A549 (cell line): ENCODE measurements around the gene NAA15. TPM values are rescaled to one million over a fixed set of nuclear protein-coding genes. Genes with fewer than 3 reads are reported as not detected.
"Not testable (repeated sequence)": the region's sequence is repeated elsewhere in the genome, so short reads cannot be mapped to it uniquely, and the experiment has no call there.

Experiments
- ATAC-seq, 2 experiments: fragments of 200-7000 bp in 1 of 2; fragments of >200 bp in 1 of 2; cut with Nextera tagmentation in 1 of 2; cut with Tn5 transposase in 1 of 2; 3 replicates each; pipeline versions ENCODE4 v1.8.0 to v1.9.1; 2018 to 2020; ENCODE audit warnings: mild to moderate bottlenecking in 1 of 2, moderate library complexity in 1 of 2
- CTCF ChIA-PET: fragments of 300-600 bp; sonication (Branson Sonifier 250); formaldehyde crosslinking; extraction: SDS; loops from one replicate; lab custom pipeline; 2021; ENCODE audit warnings: antibody characterized with exemption, inconsistent platforms; lab: Yijun Ruan, JAX
- POLR2A ChIA-PET: fragments of 350-600 bp; formaldehyde crosslinking; extraction: SDS; loops from one replicate; lab custom pipeline; 2021; ENCODE audit warnings: antibody characterized with exemption, inconsistent platforms; lab: Yijun Ruan, JAX
- DNase-seq, 2 experiments: peaks; one replicate each; pipeline versions ENCODE4 v3.0.0 to v3.0.0-alpha.2; 2011 to 2016; ENCODE audit warnings: low read depth in 1 of 2, low spot score in 1 of 2
- FAIRE-seq: peaks from 2 replicates; lab custom pipeline; 2011; peaks lifted over from hg19 to GRCh38; lab: Jason Lieb, UNC
- H3K27ac ChIP-seq, 2 experiments: fragments of >200 bp; sonication (Bioruptor Twin); formaldehyde crosslinking; 3 replicates each; pipeline ENCODE4 v1.5.1; 2016 to 2017
- H3K4me1 ChIP-seq: fragments of >200 bp; sonication (Bioruptor Twin); formaldehyde crosslinking; 3 replicates; pipeline ENCODE4 v1.6.1; 2016
- H3K4me2 ChIP-seq: fragments of >200 bp; sonication (Bioruptor Twin); formaldehyde crosslinking; 3 replicates; pipeline ENCODE4 v1.6.1; 2016
- H3K4me3 ChIP-seq: fragments of >200 bp; sonication (Bioruptor Twin); formaldehyde crosslinking; 3 replicates; pipeline ENCODE4 v1.5.1; 2016
- H3K9me3 ChIP-seq: fragments of >200 bp; sonication (Bioruptor Twin); formaldehyde crosslinking; 3 replicates; pipeline ENCODE4 v1.6.1; 2016
- CBX8 ChIP-seq: fragments of 200-600 bp; sonication (generic); IDR thresholded peaks from 2 replicates; pipeline ENCODE4 v1.6.1; 2016
- CEBPB ChIP-seq, 2 experiments: fragments of >200 bp in 1 of 2; sonication (Bioruptor Twin) in 1 of 2; formaldehyde crosslinking in 1 of 2; IDR thresholded peaks; 2 replicates each; pipeline ENCODE4 v1.6.1; 2012 to 2016
- CHD4 ChIP-seq: fragments of 200-600 bp; sonication (generic); IDR thresholded peaks from 2 replicates; pipeline ENCODE4 v1.6.1; 2016; ENCODE audit warnings: antibody characterized with exemption, mild to moderate bottlenecking, borderline replicate concordance
- EP300 ChIP-seq, 2 experiments: fragments of >200 bp; sonication (Bioruptor Twin); formaldehyde crosslinking; IDR thresholded peaks; 2 replicates in 1 of 2; 3 replicates in 1 of 2; pipeline ENCODE4 v1.6.1; 2016 to 2017
- FOSL2 ChIP-seq, 2 experiments: fragments of 450-650 bp in 1 of 2; fragments of >200 bp in 1 of 2; sonication (Bioruptor Twin) in 1 of 2; formaldehyde crosslinking; IDR thresholded peaks; 2 replicates each; pipeline versions ENCODE4 v1.5.0 to v1.6.1; 2016 to 2020; ENCODE audit warnings: mild to moderate bottlenecking in 1 of 2, moderate library complexity in 1 of 2
- FOXS1 ChIP-seq: fragments of 250-450 bp; sonication (Bioruptor Pico); IDR thresholded peaks from 2 replicates; pipeline ENCODE4 v1.5.0; 2020; ENCODE audit warnings: mild to moderate bottlenecking, moderate library complexity
- HEYL ChIP-seq: fragments of 250-450 bp; sonication (Bioruptor Pico); IDR thresholded peaks from 2 replicates; pipeline ENCODE4 v1.8.0; 2021; ENCODE audit warnings: mild to moderate bottlenecking, moderate library complexity
- KDM1A ChIP-seq: fragments of 200-600 bp; sonication (generic); IDR thresholded peaks from 2 replicates; pipeline ENCODE4 v1.6.1; 2016; ENCODE audit warnings: low read depth, mild to moderate bottlenecking
- KDM5A ChIP-seq: fragments of 200-600 bp; sonication (generic); IDR thresholded peaks from 2 replicates; pipeline ENCODE4 v1.6.1; 2016; ENCODE audit warnings: antibody characterized with exemption, mild to moderate bottlenecking
- NFE2L2 ChIP-seq: fragments of 150-350 bp; conservative IDR thresholded peaks from 2 replicates; pipeline ENCODE4 v1.6.1; 2014; ENCODE audit warnings: low read length
- RAD21 ChIP-seq, 2 experiments: fragments of >200 bp in 1 of 2; sonication (Bioruptor Twin) in 1 of 2; formaldehyde crosslinking in 1 of 2; IDR thresholded peaks in 1 of 2; conservative IDR thresholded peaks in 1 of 2; 2 replicates in 1 of 2; 3 replicates in 1 of 2; pipeline ENCODE4 v1.6.1; 2012 to 2018; ENCODE audit warnings: inconsistent platforms in 1 of 2
- RFX5 ChIP-seq: fragments of 450-650 bp; IDR thresholded peaks from 2 replicates; pipeline ENCODE4 v1.7.1; 2014; ENCODE audit warnings: antibody characterized with exemption, mild to moderate bottlenecking, moderate library complexity
- SREBF2 ChIP-seq: fragments of 450-650 bp; IDR thresholded peaks from 2 replicates; pipeline ENCODE4 v1.6.1; 2014; ENCODE audit warnings: mild to moderate bottlenecking, moderate library complexity
- TFCP2L1 ChIP-seq: fragments of 250-450 bp; sonication (Bioruptor Pico); IDR thresholded peaks from 2 replicates; pipeline ENCODE4 v1.5.0; 2021; ENCODE audit warnings: mild to moderate bottlenecking
- TP53 ChIP-seq: fragments of 250-450 bp; sonication (Bioruptor Pico); IDR thresholded peaks from 2 replicates; pipeline ENCODE4 v1.5.0; 2021; ENCODE audit warnings: mild to moderate bottlenecking, moderate library complexity
- ZNF302 ChIP-seq: fragments of 250-450 bp; sonication (Bioruptor Pico); IDR thresholded peaks from 2 replicates; pipeline ENCODE4 v1.9.0; 2021; ENCODE audit warnings: inconsistent platforms, mild to moderate bottlenecking, moderate library complexity
- ZSCAN20 ChIP-seq: fragments of 250-450 bp; sonication (Bioruptor Pico); IDR thresholded peaks from 2 replicates; pipeline ENCODE4 v1.8.0; 2022; ENCODE audit warnings: mild to moderate bottlenecking, moderate library complexity
- WGBS: methylation state at CpG from one replicate; pipeline ENCODE4 v1.1.6; 2017; ENCODE audit errors: missing lambda C conversion rate; 5-methylcytosine and 5-hydroxymethylcytosine counted together
- polyA plus RNA-seq, 4 experiments: library from polyadenylated mRNA; depleted of rRNA in 3 of 4; stranded (reverse); fragments of >200 nt; fragmentation: RNase III in 1 of 4; extraction: RNeasy Plus Mini Kit Qiagen cat#74134 plus additional on column Dnase treatment in 1 of 4; gene quantifications; 2 replicates in 3 of 4; 3 replicates in 1 of 4; pipeline ENCODE4 v1.2.3, GENCODE V29; 2011 to 2017
- TF ChIP-seq, protein P1 (sequence below): fragments of >200 bp; sonication (Bioruptor Twin); formaldehyde crosslinking; IDR thresholded peaks from 2 replicates; pipeline ENCODE4 v1.6.1; 2016

NAA15 gene
- polyA plus RNA-seq, 2 of the 4 experiments (the other 2 are of a cell fraction), result 29.2 to 45.2 TPM

DNA sequence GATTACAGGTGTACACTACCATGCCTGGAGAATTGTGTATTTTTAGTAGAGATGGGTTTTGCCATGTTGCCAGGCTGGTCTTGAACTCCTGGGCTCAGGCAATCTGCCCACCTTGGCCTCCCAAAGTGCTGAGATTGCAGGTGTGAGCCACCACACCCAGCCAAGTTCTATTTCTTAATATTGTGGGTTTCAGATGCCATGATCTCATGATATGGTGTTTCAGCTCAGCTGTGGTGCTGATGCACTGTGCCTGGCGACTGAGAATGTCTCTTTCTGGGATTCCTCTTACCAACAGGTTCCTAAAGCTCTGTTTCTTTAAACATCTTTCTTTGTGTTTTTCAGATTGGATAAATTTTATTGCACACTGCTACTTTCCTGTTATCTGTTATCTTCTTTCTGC lies 18.3 kb downstream of the NAA15 start:
- DNase-seq, result no peak
- H3K4me3 ChIP-seq, result no peak overlapping the region
- 96% methylated on average over 1 of the region's 1 CpG for WGBS
- H3K9me3 ChIP-seq, result no peaks in the 10 kb centered on the region; the same call in 2 of the 3 replicates
- FAIRE-seq, result no peak
- no peak overlapping the region for H3K27ac ChIP-seq
- ChIA-PET POLR2A (no interaction called here), CTCF (no interaction called here)
- peaks cover 18% of the 10 kb centered on the region for H3K4me1 ChIP-seq
- H3K4me2 ChIP-seq, result no peak overlapping the region
- no peak for TF ChIP-seq KDM1A
- TF ChIP-seq HEYL (CRISPR knock-in tag), result no peak
- TF ChIP-seq SREBF2, result no peak
- ATAC-seq, result no peak

DNA sequence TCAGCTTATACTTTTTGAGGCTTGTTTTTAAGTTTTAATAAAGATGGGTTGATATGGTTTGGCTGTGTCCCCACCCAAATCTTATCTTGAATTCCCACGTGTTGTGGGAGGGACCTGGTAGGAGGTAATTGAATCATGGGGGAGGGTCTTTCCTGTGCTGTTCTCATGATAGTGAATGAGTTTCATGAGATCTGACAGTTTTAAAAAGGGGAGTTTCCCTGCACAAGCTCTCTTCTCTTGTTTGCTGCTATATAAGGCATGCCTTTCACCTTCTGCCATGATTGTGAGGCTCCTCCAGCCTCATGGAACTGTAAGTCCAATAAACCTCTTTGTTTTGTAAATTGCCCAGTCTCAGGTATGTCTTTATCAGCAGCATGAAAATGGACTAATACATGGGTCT lies 20.8 kb downstream of the NAA15 start:
- FAIRE-seq, ATAC-seq, H3K9me3 ChIP-seq, DNase-seq, H3K4me3 ChIP-seq, H3K27ac ChIP-seq, H3K4me2 ChIP-seq, POLR2A ChIA-PET: not testable (repeated sequence)
- WGBS, result 28% methylated on average over 1 of the region's 1 CpG
- H3K4me1 ChIP-seq, result peaks cover 28% of the 10 kb centered on the region
- CTCF ChIA-PET, result interaction anchor here (0.8 kb wide), 1 partner anchor 298 kb away, joined by 4 read pairs; no protein-coding TSS in a partner anchor

DNA sequence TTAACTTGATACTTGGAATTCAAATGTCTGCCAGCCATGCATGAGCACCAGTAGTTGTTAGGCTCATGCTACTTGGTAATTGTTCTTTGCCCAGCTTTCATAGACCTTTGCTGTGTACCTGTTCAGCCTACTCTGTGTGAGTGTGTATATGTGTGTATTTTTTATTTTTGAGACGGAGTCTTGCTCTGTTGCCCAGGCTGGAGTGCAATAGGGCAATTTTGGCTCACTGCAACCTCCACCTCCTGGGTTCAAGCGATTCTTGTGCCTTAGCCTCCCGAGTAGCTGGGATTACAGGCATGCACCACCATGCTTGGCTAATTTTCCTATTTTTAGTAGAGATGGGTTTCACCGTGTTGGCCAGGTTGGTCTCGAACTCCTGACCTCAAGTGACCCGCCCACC lies 21.2 kb downstream of the NAA15 start:
- H3K9me3 ChIP-seq, ATAC-seq, FAIRE-seq, H3K4me2 ChIP-seq, DNase-seq, H3K27ac ChIP-seq, H3K4me3 ChIP-seq, POLR2A ChIA-PET: not testable (repeated sequence)
- CTCF ChIA-PET, result interaction anchor here (1.4 kb wide), 1 partner anchor 27 kb away, joined by 4 read pairs; no protein-coding TSS in a partner anchor
- H3K4me1 ChIP-seq, result peaks cover 28% of the 10 kb centered on the region
- 96% methylated on average over 6 of the region's 6 CpGs for WGBS

DNA sequence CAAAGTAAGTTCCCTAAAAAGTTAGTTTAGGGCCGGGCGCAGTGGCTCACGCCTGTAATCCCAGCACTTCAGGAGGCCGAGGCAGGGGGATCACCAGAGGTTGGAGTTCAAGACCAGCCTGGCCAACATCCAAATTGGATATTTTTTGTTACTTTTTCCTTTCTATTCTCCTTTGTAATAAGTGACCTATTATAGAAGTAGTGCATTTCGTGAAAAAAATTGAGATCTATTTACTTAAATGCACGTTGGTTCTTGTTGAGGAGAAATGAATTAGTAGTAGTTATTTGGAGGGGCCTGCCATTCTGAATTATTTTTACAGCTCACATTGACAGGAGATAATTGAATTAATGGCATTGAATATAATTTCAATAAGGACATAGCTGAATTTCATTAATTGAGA lies 23.3 kb downstream of the NAA15 start:
- POLR2A ChIA-PET, result no interaction called here
- CTCF ChIA-PET, result interaction anchor here (0.6 kb wide), 1 partner anchor 28 kb away, joined by 3 read pairs; no protein-coding TSS in a partner anchor
- DNase-seq, result no peak
- ATAC-seq, result no peak
- TF ChIP-seq ZNF302 (no peak), ZSCAN20 (CRISPR knock-in tag) (no peak), EP300 (IDR thresholded peaks at IDR 0.05) (no peak), RAD21 (conservative IDR thresholded peaks at IDR 0.05 in 1 of 2, IDR thresholded peaks at IDR 0.05 in 1 of 2) (no peak), NFE2L2 (no peak), TFCP2L1 (no peak), TP53 (CRISPR knock-in tag) (no peak), RFX5 (no peak), HEYL (CRISPR knock-in tag) (no peak), KDM5A (no peak), FOSL2 (IDR thresholded peaks at IDR 0.05) (no peak), FOSL2 (CRISPR knock-in tag; IDR thresholded peaks at IDR 0.05) (no peak), CBX8 (no peak), CHD4 (no peak), FOXS1 (CRISPR knock-in tag) (no peak), CEBPB (IDR thresholded peaks at IDR 0.05) (no peak)
- TF ChIP-seq, protein P1, sequence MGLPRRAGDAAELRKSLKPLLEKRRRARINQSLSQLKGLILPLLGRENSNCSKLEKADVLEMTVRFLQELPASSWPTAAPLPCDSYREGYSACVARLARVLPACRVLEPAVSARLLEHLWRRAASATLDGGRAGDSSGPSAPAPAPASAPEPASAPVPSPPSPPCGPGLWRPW, result no peak
- Histone ChIP-seq H3K27ac (no peak overlapping the region), H3K4me2 (peak overlapping the region; percentile 34; the same call in 2 of the 3 replicates), H3K4me1 (peaks cover 28% of the 10 kb centered on the region), H3K9me3 (no peaks in the 10 kb centered on the region), H3K4me3 (no peak overlapping the region)
- 61% methylated on average over 6 of the region's 6 CpGs for WGBS
- FAIRE-seq, result no peak
